ENCODE measurements around the gene NMT1.

The NMT1 gene

DNA sequence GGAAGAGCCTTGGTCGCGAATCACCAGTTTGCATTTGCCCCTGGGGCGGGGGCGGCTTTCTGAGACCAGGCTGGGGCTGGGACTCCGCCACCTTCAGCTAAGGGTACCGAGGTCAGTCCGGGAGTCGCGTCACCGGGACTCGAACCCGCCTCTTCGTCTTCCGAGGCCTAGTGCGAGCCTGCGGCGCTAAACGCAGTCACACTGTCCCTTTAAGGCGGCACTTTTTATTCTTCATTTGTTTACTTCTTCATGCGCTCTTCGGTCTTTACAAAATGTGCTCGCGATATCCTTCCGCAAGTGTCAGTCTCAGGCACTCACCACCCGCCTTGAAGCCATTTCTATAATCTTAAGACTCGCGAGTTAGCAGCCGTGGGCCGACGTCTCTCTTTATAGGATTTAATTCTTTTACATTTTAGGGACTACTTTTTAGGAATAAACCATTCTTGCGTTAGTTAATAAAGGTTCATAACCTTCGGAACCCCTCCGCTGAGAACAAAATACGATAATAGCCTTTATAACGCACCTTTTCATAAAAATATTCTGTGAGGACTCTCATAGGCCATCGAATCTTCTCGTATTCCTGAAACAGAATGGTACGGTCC, 86.6 kb downstream of the NMT1 start:
- TF ChIP-seq, protein P1, sequence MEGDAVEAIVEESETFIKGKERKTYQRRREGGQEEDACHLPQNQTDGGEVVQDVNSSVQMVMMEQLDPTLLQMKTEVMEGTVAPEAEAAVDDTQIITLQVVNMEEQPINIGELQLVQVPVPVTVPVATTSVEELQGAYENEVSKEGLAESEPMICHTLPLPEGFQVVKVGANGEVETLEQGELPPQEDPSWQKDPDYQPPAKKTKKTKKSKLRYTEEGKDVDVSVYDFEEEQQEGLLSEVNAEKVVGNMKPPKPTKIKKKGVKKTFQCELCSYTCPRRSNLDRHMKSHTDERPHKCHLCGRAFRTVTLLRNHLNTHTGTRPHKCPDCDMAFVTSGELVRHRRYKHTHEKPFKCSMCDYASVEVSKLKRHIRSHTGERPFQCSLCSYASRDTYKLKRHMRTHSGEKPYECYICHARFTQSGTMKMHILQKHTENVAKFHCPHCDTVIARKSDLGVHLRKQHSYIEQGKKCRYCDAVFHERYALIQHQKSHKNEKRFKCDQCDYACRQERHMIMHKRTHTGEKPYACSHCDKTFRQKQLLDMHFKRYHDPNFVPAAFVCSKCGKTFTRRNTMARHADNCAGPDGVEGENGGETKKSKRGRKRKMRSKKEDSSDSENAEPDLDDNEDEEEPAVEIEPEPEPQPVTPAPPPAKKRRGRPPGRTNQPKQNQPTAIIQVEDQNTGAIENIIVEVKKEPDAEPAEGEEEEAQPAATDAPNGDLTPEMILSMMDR (IDR thresholded peaks at IDR 0.05; ENCODE audit: low read depth, low read length) = no peak
- peak overlapping the region; percentile 62 for H3K4me3 ChIP-seq (ENCODE audit: low read depth, low read length)

DNA sequence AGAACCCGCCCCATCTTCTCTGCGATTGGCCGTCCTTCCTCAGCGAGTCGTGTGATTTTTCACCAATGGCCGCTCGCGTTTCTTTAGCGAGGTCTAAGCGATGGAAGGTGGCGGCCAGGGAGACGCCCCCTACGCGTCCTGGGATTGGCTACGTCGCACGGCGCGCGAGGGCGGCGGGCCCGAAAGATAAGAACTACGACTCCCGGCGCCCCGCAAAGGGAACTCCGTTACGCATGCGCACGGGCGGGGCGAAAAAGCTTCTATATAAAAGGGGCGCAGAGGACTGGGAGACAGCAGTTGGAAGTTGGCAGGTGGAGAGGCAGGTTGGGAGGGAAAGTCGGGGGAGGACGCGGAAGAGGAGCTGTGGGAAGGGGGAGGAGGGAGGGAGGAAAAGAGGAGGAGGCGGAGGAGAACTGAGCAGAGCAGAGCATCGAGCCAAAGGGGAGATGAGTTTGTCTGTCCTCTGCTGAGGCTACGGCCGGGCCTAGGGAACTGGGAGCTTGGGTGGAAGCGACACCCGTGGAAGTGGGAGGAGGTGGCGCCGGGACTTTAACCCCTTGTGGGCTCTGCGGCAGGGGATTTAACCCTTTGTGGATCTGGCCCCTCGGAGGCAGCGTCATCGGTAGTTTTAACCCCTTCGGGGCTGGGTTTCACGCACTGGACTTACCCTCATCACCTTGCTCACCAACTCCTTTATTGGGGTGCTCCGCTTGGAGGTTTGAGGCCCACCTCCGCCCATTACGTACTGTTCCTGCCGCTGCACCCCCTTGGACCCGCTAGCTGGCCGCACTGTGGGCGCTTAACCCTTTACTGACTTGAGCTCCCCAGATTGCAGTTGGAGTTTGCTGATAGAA, 87.3 kb downstream of the NMT1 start, which contains the start of gene HEXIM1:
Gene HEXIM1 (plus strand): TSS at position 293 of the 854 bp plus-strand sequence. CDS start 716 bp downstream, outside the sequence.
- H3K4me3 ChIP-seq (ENCODE audit: low read depth, low read length) = peak within 1 kb of the TSS; percentile 86
- TF ChIP-seq, protein P1 (IDR thresholded peaks at IDR 0.05; ENCODE audit: low read depth, low read length) = no peak

DNA sequence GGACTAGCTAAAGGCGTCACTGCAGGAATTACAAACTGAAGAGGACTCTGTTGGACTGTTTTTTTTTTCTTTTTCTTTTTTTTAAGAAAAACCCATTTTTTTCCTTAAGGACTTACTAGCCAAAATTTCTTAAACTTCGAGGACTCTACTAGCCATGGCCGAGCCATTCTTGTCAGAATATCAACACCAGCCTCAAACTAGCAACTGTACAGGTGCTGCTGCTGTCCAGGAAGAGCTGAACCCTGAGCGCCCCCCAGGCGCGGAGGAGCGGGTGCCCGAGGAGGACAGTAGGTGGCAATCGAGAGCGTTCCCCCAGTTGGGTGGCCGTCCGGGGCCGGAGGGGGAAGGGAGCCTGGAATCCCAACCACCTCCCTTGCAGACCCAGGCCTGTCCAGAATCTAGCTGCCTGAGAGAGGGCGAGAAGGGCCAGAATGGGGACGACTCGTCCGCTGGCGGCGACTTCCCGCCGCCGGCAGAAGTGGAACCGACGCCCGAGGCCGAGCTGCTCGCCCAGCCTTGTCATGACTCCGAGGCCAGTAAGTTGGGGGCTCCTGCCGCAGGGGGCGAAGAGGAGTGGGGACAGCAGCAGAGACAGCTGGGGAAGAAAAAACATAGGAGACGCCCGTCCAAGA, 88.0 kb downstream of the NMT1 start:
- TF ChIP-seq, protein P1 (IDR thresholded peaks at IDR 0.05; ENCODE audit: low read depth, low read length) = peak; percentile 91
- H3K4me3 ChIP-seq (ENCODE audit: low read depth, low read length) = peak overlapping the region; percentile 86

DNA sequence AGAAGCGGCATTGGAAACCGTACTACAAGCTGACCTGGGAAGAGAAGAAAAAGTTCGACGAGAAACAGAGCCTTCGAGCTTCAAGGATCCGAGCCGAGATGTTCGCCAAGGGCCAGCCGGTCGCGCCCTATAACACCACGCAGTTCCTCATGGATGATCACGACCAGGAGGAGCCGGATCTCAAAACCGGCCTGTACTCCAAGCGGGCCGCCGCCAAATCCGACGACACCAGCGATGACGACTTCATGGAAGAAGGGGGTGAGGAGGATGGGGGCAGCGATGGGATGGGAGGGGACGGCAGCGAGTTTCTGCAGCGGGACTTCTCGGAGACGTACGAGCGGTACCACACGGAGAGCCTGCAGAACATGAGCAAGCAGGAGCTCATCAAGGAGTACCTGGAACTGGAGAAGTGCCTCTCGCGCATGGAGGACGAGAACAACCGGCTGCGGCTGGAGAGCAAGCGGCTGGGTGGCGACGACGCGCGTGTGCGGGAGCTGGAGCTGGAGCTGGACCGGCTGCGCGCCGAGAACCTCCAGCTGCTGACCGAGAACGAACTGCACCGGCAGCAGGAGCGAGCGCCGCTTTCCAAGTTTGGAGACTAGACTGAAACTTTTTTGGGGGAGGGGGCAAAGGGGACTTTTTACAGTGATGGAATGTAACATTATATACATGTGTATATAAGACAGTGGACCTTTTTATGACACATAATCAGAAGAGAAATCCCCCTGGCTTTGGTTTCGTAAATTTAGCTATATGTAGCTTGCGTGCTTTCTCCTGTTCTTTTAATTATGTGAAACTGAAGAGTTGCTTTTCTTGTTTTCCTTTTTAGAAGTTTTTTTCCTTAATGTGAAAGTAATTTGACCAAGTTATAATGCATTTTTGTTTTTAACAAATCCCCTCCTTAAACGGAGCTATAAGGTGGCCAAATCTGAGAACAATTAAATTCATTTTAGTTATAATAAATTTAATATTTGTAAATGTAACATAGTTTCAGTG, 88.8 kb downstream of the NMT1 start:
- TF ChIP-seq, protein P1 (IDR thresholded peaks at IDR 0.05; ENCODE audit: low read depth, low read length) = no peak
- peak overlapping the region; percentile 86 for H3K4me3 ChIP-seq (ENCODE audit: low read depth, low read length)

DNA sequence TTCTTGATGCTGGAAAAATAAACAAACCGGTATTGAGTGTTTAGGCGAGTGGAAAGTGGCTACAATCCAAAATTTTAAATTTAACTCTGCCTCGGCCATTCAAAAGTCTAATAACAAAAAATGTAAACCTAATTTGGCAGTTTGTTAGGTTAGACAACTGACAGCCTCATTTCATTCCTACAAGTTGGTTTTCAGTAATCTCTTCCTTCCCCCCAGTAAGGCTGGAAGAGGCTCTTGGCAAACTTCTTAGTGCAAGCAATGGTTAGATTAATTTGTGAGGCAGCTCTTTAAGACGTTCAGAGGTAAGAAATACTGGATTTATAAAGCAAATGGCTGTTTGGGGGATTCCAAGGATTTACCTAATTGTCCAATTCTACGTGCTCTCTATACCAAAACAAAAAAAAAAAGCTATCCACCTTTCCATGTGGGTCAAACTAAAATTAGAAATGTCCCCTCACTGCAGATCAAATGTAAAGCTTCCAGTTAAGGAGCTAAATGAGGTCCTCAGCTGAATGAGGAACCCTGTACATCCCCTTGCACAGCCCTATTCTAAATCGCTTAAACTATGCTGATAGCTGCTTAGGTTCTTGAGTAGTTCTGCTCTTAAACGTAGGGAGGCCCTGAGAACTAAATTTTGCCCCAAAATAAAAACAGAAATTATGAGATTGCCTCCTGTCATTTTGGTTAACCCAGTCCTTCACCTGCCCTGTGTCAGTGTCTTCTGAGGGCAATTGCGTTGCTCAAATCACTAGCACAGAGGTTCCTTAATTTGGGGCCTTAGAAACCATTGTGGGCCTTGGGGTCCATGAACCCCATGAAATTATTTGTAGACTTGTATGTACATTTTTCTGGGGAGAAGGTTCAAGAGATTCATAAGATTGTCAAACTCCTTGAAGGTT, 90.0 kb downstream of the NMT1 start:
- TF ChIP-seq, protein P1 (IDR thresholded peaks at IDR 0.05; ENCODE audit: low read depth, low read length) = no peak

DNA sequence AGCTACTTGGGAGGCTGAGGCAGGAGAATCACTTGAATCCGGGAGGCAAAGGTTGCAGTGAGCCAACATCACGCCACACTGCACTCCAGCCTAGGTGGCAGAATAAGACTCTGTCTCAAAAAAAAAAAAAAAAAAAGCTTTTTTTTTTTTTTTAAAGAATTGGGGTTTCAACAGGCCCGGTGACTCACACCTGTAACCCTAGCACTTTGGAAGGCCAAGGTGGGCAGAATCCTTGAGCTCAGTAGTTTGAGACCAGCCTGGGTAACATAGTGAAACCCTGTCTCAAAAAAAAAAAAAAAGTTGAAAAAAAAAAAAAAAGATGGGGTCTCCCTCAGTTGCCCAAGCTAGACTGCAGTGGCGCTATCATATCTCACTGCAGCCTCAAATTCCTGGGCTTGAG, 93.9 kb downstream of the NMT1 start:
- TF ChIP-seq, protein P1 (IDR thresholded peaks at IDR 0.05; ENCODE audit: low read depth, low read length) = no peak
- H3K4me3 ChIP-seq (ENCODE audit: low read depth, low read length) = no peak overlapping the region

More for the DNA sequence above, 90.0 kb downstream of the NMT1 start:
- H3K4me3 ChIP-seq (ENCODE audit: low read depth, low read length) = peak overlapping the region; percentile 86

Measured in WI38 (cell line).